ENCODE data around the gene PRPF40A.
A peak's percentile ranks its signal among the peaks of the same experiment; 100 is the strongest.

Gene PRPF40A

DNA sequence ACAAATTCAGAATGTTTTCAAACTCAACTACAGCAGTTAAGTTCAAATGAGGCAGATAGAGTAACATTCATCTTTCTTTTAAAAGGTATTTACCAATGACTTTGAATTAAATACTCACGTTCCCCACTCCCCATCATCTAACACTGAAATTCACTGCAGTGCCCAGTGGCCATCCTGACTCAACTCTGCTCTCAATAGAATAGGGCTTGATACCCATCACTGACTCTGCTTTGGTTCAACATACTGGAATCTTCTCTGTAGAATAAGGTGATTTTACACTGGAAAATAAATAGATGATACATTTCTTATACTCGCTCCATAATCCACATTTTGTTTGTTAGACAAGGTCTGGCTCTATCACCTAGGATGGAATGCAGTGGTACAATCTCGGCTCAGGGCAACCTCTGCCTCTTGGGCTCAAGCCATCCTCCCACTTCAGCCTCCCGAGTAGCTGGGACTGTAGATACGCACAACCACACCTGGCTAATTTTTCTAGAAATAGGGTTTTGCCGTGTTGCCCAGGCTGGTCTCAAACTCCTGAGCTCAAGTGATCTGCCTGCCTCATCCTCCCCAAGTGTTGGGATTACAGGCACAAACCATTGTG lies 66.4 kb downstream of the PRPF40A start:
- no peak overlapping the region; the same call in 1 of the 2 replicates for H3K27ac ChIP-seq
- TF ChIP-seq, protein P1, sequence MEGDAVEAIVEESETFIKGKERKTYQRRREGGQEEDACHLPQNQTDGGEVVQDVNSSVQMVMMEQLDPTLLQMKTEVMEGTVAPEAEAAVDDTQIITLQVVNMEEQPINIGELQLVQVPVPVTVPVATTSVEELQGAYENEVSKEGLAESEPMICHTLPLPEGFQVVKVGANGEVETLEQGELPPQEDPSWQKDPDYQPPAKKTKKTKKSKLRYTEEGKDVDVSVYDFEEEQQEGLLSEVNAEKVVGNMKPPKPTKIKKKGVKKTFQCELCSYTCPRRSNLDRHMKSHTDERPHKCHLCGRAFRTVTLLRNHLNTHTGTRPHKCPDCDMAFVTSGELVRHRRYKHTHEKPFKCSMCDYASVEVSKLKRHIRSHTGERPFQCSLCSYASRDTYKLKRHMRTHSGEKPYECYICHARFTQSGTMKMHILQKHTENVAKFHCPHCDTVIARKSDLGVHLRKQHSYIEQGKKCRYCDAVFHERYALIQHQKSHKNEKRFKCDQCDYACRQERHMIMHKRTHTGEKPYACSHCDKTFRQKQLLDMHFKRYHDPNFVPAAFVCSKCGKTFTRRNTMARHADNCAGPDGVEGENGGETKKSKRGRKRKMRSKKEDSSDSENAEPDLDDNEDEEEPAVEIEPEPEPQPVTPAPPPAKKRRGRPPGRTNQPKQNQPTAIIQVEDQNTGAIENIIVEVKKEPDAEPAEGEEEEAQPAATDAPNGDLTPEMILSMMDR (conservative IDR thresholded peaks at IDR 0.05), result no peak

DNA sequence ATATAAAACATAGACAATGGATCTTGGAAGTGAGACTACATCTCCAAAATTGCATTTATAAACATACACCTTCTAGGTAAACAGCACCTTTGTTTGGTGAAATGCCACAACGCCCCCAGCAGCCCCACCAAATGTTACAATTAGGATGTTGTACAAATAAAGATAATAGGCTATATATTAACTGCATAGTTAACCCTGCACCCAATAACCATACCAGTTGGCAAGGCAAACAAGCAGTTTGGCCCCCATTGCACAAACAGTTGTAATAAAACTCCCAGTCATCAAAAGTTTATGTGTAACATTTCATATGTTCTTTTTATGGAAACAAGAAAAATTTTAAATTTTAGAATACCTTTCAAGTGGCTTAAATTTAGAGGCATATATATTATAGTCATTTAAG lies 67.3 kb downstream of the PRPF40A start:
- TF ChIP-seq, protein P1 (conservative IDR thresholded peaks at IDR 0.05), result no peak

DNA sequence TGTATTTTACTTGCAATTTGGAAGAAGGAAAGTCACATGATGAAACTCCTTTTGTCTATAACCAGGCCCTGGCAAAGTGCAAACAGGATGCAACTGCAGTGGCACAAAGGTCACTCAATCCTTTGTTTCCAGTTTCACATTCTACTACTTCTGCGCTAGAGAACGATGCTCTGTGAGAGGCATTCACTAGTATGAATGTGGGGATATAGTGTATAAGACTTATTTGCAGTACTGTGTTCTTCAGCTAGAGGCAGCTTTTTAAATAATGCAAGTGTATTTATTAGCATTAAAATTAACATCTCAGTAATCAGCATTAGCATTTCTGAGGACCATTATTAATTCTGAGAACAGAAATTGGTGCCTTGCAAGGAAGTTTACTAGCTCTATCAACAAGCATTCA lies 68.9 kb downstream of the PRPF40A start:
- TF ChIP-seq, protein P1 (conservative IDR thresholded peaks at IDR 0.05), result peak; percentile 37; the same call in 1 of the 2 replicates

More for the DNA sequence above, 67.3 kb downstream of the PRPF40A start:
- no peak overlapping the region; the same call in 1 of the 2 replicates for H3K27ac ChIP-seq

DNA sequence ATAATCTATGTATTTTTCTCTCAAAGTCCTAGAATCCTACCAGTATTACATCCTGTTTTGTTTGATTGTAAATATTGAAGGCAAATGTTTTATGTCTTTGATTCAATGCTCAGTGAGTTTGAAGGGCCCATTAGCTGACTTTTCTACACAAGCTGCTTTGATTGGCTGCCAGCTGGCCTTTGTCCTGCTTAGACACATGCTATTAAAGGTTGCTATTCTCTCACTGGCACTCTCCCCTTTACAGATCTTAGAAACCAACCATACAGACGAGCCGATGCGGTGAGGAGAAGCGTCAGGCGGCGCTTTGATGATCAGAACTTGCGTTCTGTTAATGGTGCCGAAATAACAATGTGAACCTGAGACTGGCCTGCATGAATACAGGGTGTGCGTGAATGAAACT lies 69.7 kb downstream of the PRPF40A start:
- peak overlapping the region; percentile 60 for H3K27ac ChIP-seq
- TF ChIP-seq, protein P1 (conservative IDR thresholded peaks at IDR 0.05), result no peak

More for the DNA sequence above, 68.9 kb downstream of the PRPF40A start:
- H3K27ac ChIP-seq, result peak overlapping the region; percentile 60

DNA sequence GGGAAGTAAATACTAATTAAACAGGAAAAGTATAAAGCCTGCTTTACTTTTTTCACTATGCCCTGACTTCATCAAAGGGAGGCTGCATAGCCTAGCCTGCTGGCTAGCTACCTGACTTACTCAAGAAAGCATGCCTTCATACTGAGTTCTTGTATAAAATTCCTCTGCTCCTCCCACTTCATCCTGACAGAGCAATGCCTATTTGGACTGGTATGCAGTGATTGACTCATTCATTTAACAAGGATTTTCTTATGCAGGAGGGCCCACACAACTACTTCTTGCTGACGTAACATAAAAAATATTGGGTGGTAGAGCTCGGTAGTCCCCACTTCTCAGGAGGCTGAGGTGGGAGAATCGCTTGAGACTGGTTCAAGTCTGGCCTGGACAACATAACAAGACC lies 70.5 kb downstream of the PRPF40A start:
- peak overlapping the region; percentile 60 for H3K27ac ChIP-seq
- TF ChIP-seq, protein P1 (conservative IDR thresholded peaks at IDR 0.05), result no peak

DNA sequence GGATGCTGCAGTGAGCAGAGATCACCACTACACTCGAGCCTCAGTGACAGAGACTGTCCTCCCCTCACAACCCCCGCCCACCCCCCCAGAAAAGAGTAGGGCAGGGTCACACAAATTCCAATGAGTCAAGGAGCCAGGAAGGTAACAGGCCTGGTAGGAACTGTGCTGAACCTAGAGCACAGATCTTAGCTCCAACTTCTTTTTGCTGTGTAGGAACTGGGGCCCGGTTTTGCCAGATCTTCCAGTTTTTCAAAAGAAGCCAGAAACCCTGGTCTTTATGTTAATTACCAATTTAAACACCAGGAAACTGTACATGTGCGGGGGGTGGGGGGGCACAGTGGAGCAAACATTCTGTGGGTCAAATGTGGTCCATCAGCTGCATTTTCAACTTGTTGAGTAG lies 71.0 kb downstream of the PRPF40A start:
- TF ChIP-seq, protein P1 (conservative IDR thresholded peaks at IDR 0.05), result no peak

DNA sequence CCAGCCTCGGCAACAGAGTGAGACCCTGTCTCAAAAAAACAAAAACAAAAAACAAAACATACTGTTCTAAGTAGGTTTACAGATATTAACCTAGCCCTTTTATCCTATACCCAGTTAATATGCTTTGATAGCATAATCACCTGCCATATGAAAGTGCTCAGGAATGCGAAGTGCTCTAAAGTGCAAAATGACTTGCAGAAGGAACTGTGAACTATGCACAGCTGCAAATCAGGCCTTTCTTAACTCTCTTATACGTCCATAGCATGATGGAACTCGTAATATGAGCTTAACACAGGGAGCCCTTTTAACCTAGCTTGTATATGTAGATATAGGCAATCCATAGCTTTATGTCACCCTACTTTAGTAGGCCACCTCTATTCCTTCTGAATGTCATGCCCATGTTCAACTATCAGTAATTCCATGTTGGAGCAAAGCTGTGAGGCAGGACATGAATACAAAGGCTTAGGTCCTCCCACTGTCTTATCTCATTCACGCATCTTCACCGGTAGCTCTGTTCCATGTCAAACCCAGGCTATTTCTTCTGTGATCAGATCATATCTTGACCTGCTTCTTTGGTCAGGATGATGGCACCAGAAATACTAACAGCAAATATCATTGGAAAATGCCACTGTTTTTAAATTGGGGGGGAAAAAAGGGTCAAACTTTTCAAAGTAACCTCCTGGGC lies 72.9 kb downstream of the PRPF40A start:
- TF ChIP-seq, protein P1 (conservative IDR thresholded peaks at IDR 0.05), result no peak
- no peak overlapping the region for H3K27ac ChIP-seq

More for the DNA sequence above, 71.0 kb downstream of the PRPF40A start:
- no peak overlapping the region; the same call in 1 of the 2 replicates for H3K27ac ChIP-seq

Data from VCaP (cell line).